NCI-H146 (cell line): ENCODE data around the gene EXD2.
A peak's percentile ranks its signal among the peaks of the same experiment; 100 is the strongest.
"Not testable (repeated sequence)": the region's sequence is repeated elsewhere in the genome, so short reads cannot be mapped to it uniquely, and the experiment has no call there.

Experiments
- DNase-seq: peaks from one replicate; lab custom pipeline; 2025; lab: John Stamatoyannopoulos, UW

EXD2 gene

GRCh38 chr14:69204753-69205152 lies 13.5 kb downstream of the EXD2 start:
- no peak for DNase-seq

- no peak for DNase-seq
These were observed 16.2 kb downstream of the EXD2 start for GRCh38 chr14:69207435-69208041.

- DNase-seq: no peak
These were observed 17.4 kb downstream of the EXD2 start for GRCh38 chr14:69208666-69209065.

- DNase-seq: no peak
These were observed 23.1 kb downstream of the EXD2 start for GRCh38 chr14:69214393-69214792.

- DNase-seq: not testable (repeated sequence)
These were observed 26.4 kb downstream of the EXD2 start for GRCh38 chr14:69217663-69218062.

GRCh38 chr14:69224946-69225345 lies 33.6 kb downstream of the EXD2 start:
- no peak for DNase-seq

GRCh38 chr14:69226178-69226577 lies 34.9 kb downstream of the EXD2 start:
- DNase-seq: no peak

- DNase-seq: no peak
These were observed 35.4 kb downstream of the EXD2 start for GRCh38 chr14:69226736-69227135.

GRCh38 chr14:69231486-69231885 lies 40.2 kb downstream of the EXD2 start:
- DNase-seq: no peak

GRCh38 chr14:69232388-69232787 lies 41.1 kb downstream of the EXD2 start:
- no peak for DNase-seq

- no peak for DNase-seq
These were observed 42.8 kb downstream of the EXD2 start for GRCh38 chr14:69234106-69234505.

GRCh38 chr14:69235708-69236107 lies 44.4 kb downstream of the EXD2 start:
- no peak for DNase-seq

- DNase-seq: no peak
These were observed 45.8 kb downstream of the EXD2 start for GRCh38 chr14:69237142-69237541.

- DNase-seq: no peak
These were observed 46.3 kb downstream of the EXD2 start for GRCh38 chr14:69237584-69237983.

- DNase-seq: no peak
These were observed 47.6 kb downstream of the EXD2 start for GRCh38 chr14:69238883-69239282.

- no peak for DNase-seq
These were observed 49.4 kb downstream of the EXD2 start for GRCh38 chr14:69240527-69241173.

GRCh38 chr14:69241577-69241976 lies 50.3 kb downstream of the EXD2 start:
- DNase-seq: no peak

GRCh38 chr14:69242311-69243224 lies 51.3 kb downstream of the EXD2 start:
- peak; percentile 27 for DNase-seq

GRCh38 chr14:69244946-69245345 lies 53.6 kb downstream of the EXD2 start:
- no peak for DNase-seq

- DNase-seq: no peak
These were observed 55.0 kb downstream of the EXD2 start for GRCh38 chr14:69246331-69246730.

- DNase-seq: no peak
These were observed 56.6 kb downstream of the EXD2 start for GRCh38 chr14:69247676-69248440.

- DNase-seq: no peak
These were observed 58.3 kb downstream of the EXD2 start for GRCh38 chr14:69249603-69250002.
